GM10266 (cell line): ENCODE measurements around the gene ATP12A.

Experiments used
- DNase-seq: peaks from one replicate; pipeline ENCODE4 v3.0.0; 2012; ENCODE audit errors: extremely low spot score
- TF ChIP-seq, protein P1 (sequence below): IDR thresholded peaks from 2 replicates; pipeline ENCODE4 v1.5.1; 2012; ENCODE audit warnings: mild to moderate bottlenecking, low read depth; ENCODE audit not compliant: control insufficient read depth, insufficient read depth; ENCODE audit errors: missing control alignments

The ATP12A gene

DNA sequence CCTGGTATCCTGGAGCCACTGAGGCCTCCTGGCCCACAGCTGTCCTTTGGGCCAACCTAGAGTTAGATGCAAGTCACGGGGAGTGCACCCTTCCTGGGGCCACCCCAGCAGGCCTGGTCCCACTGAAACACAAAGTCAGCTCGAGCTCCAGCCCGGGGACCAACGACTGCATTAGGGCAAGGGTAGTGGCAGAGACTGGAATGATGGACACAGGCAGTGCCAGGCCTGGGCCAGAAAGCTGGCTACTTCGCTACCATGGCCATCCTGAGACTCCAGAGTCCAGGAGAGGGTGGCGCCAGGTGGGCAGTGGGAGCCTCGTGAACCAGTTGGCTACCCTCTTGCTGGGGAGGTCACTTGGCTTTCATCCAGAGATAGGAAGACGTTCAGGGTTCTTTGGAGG lies 61.6 kb downstream of the ATP12A start:
- TF ChIP-seq, protein P1, sequence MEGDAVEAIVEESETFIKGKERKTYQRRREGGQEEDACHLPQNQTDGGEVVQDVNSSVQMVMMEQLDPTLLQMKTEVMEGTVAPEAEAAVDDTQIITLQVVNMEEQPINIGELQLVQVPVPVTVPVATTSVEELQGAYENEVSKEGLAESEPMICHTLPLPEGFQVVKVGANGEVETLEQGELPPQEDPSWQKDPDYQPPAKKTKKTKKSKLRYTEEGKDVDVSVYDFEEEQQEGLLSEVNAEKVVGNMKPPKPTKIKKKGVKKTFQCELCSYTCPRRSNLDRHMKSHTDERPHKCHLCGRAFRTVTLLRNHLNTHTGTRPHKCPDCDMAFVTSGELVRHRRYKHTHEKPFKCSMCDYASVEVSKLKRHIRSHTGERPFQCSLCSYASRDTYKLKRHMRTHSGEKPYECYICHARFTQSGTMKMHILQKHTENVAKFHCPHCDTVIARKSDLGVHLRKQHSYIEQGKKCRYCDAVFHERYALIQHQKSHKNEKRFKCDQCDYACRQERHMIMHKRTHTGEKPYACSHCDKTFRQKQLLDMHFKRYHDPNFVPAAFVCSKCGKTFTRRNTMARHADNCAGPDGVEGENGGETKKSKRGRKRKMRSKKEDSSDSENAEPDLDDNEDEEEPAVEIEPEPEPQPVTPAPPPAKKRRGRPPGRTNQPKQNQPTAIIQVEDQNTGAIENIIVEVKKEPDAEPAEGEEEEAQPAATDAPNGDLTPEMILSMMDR = no peak
- DNase-seq = no peak

DNA sequence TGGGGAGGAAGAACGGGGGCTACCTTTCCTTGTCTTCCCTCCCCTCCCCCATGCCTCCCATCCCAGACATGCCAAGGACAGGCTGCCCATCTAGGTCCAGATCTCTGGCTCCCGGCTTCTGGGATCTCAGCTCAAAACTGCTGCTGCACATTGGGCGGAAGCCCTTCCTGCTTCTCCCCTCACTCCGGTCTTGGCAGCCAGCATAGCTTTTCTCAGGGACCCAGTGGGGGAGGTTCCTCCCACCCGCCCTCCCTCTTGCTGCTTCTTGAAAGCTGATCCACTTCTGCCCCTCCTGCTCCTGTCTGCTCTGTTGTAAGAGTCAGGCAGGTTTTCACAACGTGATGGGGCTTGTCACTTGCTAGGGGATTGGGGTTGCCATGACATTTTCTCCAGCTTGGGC lies 62.1 kb downstream of the ATP12A start:
- TF ChIP-seq, protein P1 = no peak
- DNase-seq = no peak

DNA sequence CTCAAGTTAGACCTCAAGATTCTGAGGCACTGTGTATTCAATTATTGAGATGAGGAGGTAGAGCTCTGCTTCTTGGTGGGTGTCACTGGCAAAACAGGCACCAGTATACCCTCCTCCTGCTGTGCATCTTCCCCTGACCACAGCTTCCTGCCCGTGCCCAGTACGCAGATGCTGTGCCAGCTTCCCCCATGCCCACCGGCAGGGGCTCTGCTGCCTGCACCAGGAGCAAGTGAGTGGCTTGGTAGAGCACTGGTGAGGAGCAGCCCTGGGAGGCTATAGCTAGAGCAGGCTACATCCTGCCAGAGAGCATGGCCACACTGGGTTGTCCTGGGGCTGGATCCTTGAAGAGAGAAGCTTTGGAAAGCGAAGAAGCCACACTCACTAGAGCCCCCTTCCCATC lies 62.8 kb downstream of the ATP12A start:
- no peak for DNase-seq
- TF ChIP-seq, protein P1 = no peak

DNA sequence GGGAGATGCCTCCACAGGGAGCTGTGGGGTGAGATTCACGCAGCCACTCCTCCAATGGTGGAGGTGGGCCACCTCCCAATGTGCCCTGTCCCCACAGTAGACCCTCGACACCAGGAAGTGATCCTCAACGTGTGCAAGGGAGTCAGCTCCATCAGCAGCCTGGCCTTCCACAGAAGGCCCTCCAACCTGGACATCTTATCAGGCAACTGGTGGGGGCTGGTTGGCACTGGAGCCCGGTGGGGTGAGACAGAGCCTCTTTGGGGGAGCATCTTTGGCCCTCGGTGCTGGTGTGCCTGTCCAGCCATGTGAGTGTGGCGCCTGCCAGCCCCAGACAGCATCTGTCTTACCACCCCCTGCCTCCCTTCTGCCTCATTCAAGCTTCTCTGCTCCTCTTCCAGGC lies 64.0 kb downstream of the ATP12A start:
- DNase-seq = no peak
- TF ChIP-seq, protein P1 = no peak

DNA sequence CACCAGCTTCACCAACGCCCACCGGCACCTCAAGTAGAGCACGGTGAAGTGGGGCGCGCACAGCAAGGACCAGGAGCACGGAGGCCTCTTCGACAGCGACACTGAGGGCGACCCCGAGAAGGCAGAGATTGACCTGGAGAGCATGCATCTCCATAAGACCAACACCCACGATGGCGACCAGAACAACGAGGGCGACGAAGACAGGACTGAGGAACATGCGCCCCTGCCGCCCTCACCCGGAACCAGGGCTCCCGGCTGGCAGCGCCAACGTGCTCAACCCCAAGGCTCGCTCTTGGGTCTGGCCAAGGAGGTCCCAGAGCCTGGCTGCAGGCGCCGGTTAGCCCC lies 65.3 kb downstream of the ATP12A start:
- TF ChIP-seq, protein P1 = no peak
- no peak for DNase-seq

DNA sequence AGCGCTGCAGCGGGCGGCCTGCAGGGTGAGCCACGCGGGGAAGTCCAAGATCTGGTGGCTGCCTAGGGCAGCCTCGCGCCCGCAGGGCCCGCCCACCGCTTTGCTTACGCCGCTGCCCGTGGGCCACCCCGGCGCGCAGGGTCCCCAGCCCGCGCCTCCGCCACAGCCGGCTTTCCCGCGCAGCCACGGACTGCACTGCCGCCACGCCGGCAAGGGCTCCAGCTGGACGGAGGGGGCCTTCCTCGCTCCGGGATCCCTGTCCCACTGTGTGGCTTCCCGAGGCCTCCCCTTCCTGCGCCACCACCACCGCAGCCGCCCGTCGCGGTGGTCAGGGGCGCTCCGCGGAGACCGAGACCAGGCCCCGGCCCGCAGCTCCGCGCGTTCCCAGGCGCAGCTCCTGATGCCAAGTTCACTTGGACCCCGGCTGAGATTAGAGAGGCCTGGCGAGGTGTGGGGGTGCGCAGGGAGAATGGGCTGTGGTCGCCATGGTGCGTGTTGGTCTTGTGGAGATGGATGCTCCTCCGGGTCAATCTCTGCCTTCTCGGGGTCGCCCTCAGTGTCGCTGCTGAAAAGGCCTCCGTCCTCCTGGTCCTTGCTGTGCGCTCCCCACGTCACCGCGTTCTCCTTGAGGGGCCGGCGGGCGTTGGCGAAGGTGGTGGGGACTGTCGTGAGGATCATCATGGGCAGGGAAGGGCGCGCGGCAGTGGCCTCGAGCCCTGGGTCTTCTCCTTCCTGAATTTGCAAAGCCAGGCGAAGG lies 65.8 kb downstream of the ATP12A start:
- DNase-seq = no peak
- TF ChIP-seq, protein P1 = no peak

DNA sequence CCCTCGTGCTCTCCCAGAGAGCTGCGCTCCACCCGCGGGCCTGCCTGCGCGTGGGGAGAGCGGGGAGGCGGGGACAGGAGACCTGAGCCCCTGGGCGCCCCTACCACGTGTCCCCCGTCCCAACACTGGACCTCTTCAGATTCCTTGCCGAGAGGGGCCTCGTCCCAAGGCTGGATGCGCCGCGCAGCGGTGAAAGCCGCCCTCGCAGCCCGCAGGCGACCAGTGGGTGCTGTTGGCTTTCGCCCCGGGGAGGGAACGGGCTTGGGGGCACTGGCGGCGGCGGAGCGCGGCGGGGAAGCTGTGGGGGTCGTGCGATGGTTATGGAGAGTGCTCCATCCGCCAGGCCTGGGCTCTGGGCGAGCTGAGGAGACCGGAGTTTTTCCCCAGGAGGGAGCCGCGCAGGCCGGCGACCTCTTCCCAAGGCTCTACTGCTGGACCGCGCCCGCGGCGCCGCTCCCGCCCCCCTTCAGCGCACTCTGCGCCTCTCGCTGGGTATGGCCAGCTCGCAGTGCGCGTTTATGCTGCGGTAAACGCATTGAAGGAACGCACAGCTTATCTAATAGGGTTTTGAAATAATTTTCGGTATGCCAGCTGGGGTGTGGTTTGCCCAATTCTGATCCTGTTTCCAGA lies 66.5 kb downstream of the ATP12A start:
- TF ChIP-seq, protein P1 = peak; percentile 29

More for the DNA sequence above, 66.5 kb downstream of the ATP12A start:
- peak; percentile 49 for DNase-seq
